H1 (cell line): ENCODE measurements around the gene LDHAL6A. TPM values are rescaled to one million over a fixed set of nuclear protein-coding genes. Genes with fewer than 3 reads are reported as not detected.

Source experiments
- ATF3 ChIP-seq: IDR thresholded peaks from 2 replicates; pipeline ENCODE4 v1.6.1; 2011; ENCODE audit warnings: low read depth, mild to moderate bottlenecking, low read length; ENCODE audit not compliant: insufficient read depth
- CEBPB ChIP-seq: IDR thresholded peaks from 2 replicates; pipeline ENCODE4 v1.6.1; 2012; ENCODE audit warnings: low read depth, low read length
- CHD1 ChIP-seq: IDR thresholded peaks from 2 replicates; pipeline ENCODE4 v1.6.1; 2012; ENCODE audit warnings: low read depth, low read length, improper control_type of control experiment
- CHD2 ChIP-seq: IDR thresholded peaks from 2 replicates; pipeline ENCODE4 v1.6.1; 2012; ENCODE audit warnings: low read length, improper control_type of control experiment
- EGR1 ChIP-seq: IDR thresholded peaks from 2 replicates; pipeline ENCODE4 v1.6.1; 2011; ENCODE audit warnings: low read depth, low read length, borderline replicate concordance
- GABPA ChIP-seq: IDR thresholded peaks from 2 replicates; pipeline ENCODE4 v1.6.1; 2011; ENCODE audit warnings: mild to moderate bottlenecking, low read length, moderate library complexity, borderline replicate concordance; ENCODE audit not compliant: insufficient read depth
- HDAC2 ChIP-seq, 2 experiments: fragments of 300-600 bp in 1 of 2; sonication (generic) in 1 of 2; IDR thresholded peaks; 2 replicates each; pipeline ENCODE4 v1.6.1; 2011 to 2012; ENCODE audit warnings: low read depth in 2 of 2, low read length in 2 of 2, mild to moderate bottlenecking in 2 of 2, moderate library complexity in 2 of 2, borderline replicate concordance in 1 of 2, inconsistent platforms in 1 of 2
- PHF8 ChIP-seq: fragments of 200-600 bp; sonication (generic); conservative IDR thresholded peaks from 2 replicates; pipeline ENCODE4 v1.7.1; 2012; ENCODE audit warnings: low read depth, mild to moderate bottlenecking, inconsistent platforms, low read length, moderate library complexity
- POLR2A ChIP-seq, 2 experiments: IDR thresholded peaks; 1 replicate in 1 of 2; 2 replicates in 1 of 2; pipeline ENCODE4 v1.6.1; 2011; ENCODE audit warnings: low read depth in 2 of 2, low read length in 2 of 2, mild to moderate bottlenecking in 2 of 2; ENCODE audit errors: control extremely low read depth in 1 of 2
- POU5F1 ChIP-seq: IDR thresholded peaks from 2 replicates; pipeline ENCODE4 v1.6.1; 2011; ENCODE audit warnings: low read depth, mild to moderate bottlenecking, low read length, moderate library complexity
- SIN3A ChIP-seq, 2 experiments: IDR thresholded peaks in 1 of 2; conservative IDR thresholded peaks in 1 of 2; 2 replicates each; pipeline ENCODE4 v1.6.1; 2011 to 2012; ENCODE audit warnings: low read length in 2 of 2, improper control_type of control experiment in 1 of 2, low read depth in 1 of 2, mild to moderate bottlenecking in 1 of 2
- SUZ12 ChIP-seq: fragments of 200-600 bp; sonication (generic); IDR thresholded peaks from 2 replicates; pipeline ENCODE4 v1.6.1; 2012; ENCODE audit warnings: mild to moderate bottlenecking, inconsistent platforms, low read length, moderate library complexity, mixed read lengths
- TAF7 ChIP-seq: optimal IDR thresholded peaks from 2 replicates; pipeline ENCODE3; 2011; ENCODE audit warnings: low read depth, mild to moderate bottlenecking, inconsistent platforms, low read length, moderate library complexity, borderline replicate concordance
- TEAD4 ChIP-seq: IDR thresholded peaks from 2 replicates; pipeline ENCODE4 v1.6.1; 2012; ENCODE audit warnings: low read depth, low read length, inconsistent platforms, mixed read lengths
- USF2 ChIP-seq: IDR thresholded peaks from 2 replicates; pipeline ENCODE4 v1.6.1; 2011; ENCODE audit warnings: low read length, improper control_type of control experiment
- polyA plus RNA-seq, 7 experiments: library from polyadenylated mRNA; depleted of rRNA in 3 of 7; stranded (reverse) in 5 of 7; unstranded in 2 of 7; fragments of >200 nt in 5 of 7; fragments of 200-250 nt in 2 of 7; gene quantifications; 1 replicate in 5 of 7; 2 replicates in 1 of 7; 4 replicates in 1 of 7; pipeline versions ENCODE4 v1.2.1 to v1.2.3, GENCODE V29; 2011 to 2013; ENCODE audit warnings: missing spikeins in 2 of 7, mixed read lengths in 2 of 7
- total RNA-seq: library from RNA; stranded (reverse); fragmentation: NEBNext Ultra II Directional; extraction: Animal tissue kit (Norgen Biotek cat#: 25700); gene quantifications from 2 replicates; pipeline ENCODE4 v1.2.1, GENCODE V29; 2021
- TF ChIP-seq, protein P1 (sequence below): IDR thresholded peaks from 2 replicates; pipeline ENCODE4 v1.6.1; 2012; ENCODE audit warnings: inconsistent platforms
- TF ChIP-seq, protein P2 (sequence below): IDR thresholded peaks from 2 replicates; pipeline ENCODE4 v1.6.1; 2012; ENCODE audit warnings: low read length, inconsistent platforms

The LDHAL6A gene
- total and polyA plus RNA-seq, 2 of the 8 experiments (the other 6 are each of a cell fraction or from before 2014, with no cell fraction given) = not detected

GRCh38 chr11:18526521-18527296, 71.1 kb downstream of the LDHAL6A start, which contains the start of gene TSG101 (continued):
- TF ChIP-seq, protein P1, sequence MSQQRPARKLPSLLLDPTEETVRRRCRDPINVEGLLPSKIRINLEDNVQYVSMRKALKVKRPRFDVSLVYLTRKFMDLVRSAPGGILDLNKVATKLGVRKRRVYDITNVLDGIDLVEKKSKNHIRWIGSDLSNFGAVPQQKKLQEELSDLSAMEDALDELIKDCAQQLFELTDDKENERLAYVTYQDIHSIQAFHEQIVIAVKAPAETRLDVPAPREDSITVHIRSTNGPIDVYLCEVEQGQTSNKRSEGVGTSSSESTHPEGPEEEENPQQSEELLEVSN = no peak
- TF ChIP-seq PHF8 (peak; percentile 100), TAF7 (no peak), GABPA (peak; percentile 97), USF2 (no peak), CHD1 (no peak), TEAD4 (no peak), EGR1 (peak; percentile 15; the same call in 1 of the 2 replicates), POLR2A (IDR thresholded peaks at IDR 0.05; ENCODE audit: control extremely low read depth in 1 of 2, low read depth in 2 of 2, low read length in 2 of 2) (peak; percentile 81 to 94), ATF3 (no peak), CHD2 (no peak), HDAC2 (IDR thresholded peaks at IDR 0.05; ENCODE audit: borderline replicate concordance in 1 of 2, low read depth in 2 of 2, low read length in 2 of 2) (peak in 1 of 2 experiments; percentile 86; a peak in 2 of 4 replicates), POU5F1 (no peak), SIN3A (conservative IDR thresholded peaks at IDR 0.05 in 1 of 2, IDR thresholded peaks at IDR 0.05 in 1 of 2; ENCODE audit: low read depth in 1 of 2, low read length in 2 of 2) (peak in 1 of 2 experiments; percentile 88; a peak in 2 of 4 replicates), CEBPB (no peak), SUZ12 (no peak)
- TF ChIP-seq, protein P2, sequence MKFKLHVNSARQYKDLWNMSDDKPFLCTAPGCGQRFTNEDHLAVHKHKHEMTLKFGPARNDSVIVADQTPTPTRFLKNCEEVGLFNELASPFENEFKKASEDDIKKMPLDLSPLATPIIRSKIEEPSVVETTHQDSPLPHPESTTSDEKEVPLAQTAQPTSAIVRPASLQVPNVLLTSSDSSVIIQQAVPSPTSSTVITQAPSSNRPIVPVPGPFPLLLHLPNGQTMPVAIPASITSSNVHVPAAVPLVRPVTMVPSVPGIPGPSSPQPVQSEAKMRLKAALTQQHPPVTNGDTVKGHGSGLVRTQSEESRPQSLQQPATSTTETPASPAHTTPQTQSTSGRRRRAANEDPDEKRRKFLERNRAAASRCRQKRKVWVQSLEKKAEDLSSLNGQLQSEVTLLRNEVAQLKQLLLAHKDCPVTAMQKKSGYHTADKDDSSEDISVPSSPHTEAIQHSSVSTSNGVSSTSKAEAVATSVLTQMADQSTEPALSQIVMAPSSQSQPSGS = no peak
- TF ChIP-seq, all 59 proteins: peak for 18
